ENCODE measurements around the gene CLCF1. TPM values are rescaled to one million over a fixed set of nuclear protein-coding genes. Genes with fewer than 3 reads are reported as not detected.

The CLCF1 gene
- total RNA-seq, 4 donors from 2014 or later: 6.1 to 21.7 (median 9.4) TPM

DNA sequence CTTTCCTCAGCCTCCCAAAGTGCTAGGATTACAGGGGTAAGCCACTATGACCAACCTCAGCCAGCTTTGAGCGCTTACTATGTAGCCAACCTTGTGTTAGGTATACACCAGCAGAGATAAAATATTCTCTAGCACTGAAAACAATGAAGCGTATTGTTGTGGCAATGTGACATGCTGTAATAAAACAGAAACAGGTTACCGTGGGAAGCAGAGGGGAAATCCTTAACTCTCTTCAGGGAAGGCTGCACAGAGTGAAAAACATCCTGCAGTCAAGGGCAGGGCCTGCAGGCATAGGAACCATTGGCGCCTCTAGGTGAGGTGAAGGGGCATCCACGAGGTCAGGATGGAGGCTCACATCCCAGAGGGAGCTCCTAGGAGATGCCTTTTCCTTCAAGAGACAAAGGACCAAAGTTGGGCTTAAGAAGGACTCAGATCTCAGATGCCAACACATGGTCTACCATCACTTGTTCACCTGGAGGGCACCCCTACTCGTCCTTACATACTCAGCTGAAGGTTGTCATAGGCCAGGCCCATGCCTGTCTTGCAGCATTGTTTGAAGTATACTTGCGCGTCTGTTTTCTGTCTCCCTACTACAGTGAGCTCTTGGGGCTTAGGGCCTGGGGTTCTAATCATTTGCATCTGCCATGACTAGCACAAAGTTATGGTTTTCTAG lies 28.0 kb downstream of the CLCF1 start:
- H3K4me3 ChIP-seq: no peak overlapping the region
- H3K4me1 ChIP-seq: no peaks in the 10 kb centered on the region
- ATAC-seq: no peak
- WGBS, 2 donors (ENCODE audit: low coverage in 1 of 2): 69 to 78% methylated on average over 5 to 8 of the region's 8 CpGs
- no peak overlapping the region for H3K27ac ChIP-seq
- no peaks in the 10 kb centered on the region for H3K36me3 ChIP-seq
- no peaks in the 10 kb centered on the region for H3K27me3 ChIP-seq
- H3K9me3 ChIP-seq: no peaks in the 10 kb centered on the region
- TF ChIP-seq EP300 (IDR thresholded peaks at IDR 0.05) (no peak), POLR2AphosphoS5 (IDR thresholded peaks at IDR 0.05) (no peak), POLR2A (IDR thresholded peaks at IDR 0.05) (no peak)
- TF ChIP-seq, protein P1, sequence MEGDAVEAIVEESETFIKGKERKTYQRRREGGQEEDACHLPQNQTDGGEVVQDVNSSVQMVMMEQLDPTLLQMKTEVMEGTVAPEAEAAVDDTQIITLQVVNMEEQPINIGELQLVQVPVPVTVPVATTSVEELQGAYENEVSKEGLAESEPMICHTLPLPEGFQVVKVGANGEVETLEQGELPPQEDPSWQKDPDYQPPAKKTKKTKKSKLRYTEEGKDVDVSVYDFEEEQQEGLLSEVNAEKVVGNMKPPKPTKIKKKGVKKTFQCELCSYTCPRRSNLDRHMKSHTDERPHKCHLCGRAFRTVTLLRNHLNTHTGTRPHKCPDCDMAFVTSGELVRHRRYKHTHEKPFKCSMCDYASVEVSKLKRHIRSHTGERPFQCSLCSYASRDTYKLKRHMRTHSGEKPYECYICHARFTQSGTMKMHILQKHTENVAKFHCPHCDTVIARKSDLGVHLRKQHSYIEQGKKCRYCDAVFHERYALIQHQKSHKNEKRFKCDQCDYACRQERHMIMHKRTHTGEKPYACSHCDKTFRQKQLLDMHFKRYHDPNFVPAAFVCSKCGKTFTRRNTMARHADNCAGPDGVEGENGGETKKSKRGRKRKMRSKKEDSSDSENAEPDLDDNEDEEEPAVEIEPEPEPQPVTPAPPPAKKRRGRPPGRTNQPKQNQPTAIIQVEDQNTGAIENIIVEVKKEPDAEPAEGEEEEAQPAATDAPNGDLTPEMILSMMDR (IDR thresholded peaks at IDR 0.05): no peak

DNA sequence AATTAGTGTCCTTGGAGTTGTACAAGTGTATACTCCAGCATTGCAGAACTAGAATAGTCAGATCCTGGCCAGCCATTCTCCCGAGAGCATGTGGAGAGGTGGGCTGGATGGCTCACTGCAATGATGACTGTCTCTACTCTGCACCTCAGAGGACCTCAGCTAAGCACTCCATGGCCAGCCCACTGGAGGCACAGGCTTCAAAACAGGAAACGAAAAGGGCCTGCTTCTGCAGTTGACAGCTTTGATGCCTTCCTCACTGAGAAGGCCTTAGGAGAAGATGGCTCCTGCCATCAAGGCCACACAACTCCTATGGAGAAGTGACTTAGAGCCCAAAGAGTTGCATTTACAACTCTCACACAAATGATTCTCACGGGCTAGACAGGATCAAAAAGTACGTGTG lies 29.1 kb downstream of the CLCF1 start:
- TF ChIP-seq POLR2A (IDR thresholded peaks at IDR 0.05) (no peak), EP300 (IDR thresholded peaks at IDR 0.05) (no peak), POLR2AphosphoS5 (IDR thresholded peaks at IDR 0.05) (no peak)
- TF ChIP-seq, protein P1 (IDR thresholded peaks at IDR 0.05): no peak
- H3K27ac ChIP-seq: no peak overlapping the region

DNA sequence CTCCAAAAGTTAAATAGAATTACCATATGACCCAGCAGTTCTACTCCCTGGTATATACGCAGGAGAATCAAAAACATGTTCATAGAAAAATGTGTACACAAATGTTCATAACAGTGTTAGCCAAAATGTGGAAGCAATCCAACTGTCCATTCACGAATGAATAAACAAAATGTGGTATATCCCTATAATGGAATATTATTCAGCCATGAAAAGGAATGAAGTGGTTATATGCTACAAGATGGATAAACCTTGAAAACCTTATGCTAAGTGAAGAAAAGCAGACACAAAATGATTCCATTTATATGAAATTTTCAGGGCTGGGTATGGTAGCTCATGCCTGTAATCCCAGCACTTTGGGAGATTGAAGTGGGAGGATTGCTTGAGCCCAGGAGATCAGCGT lies 36.1 kb downstream of the CLCF1 start:
- H3K27ac ChIP-seq: no peak overlapping the region
- H3K4me1 ChIP-seq: no peaks in the 10 kb centered on the region
- TF ChIP-seq POLR2A (IDR thresholded peaks at IDR 0.05) (no peak), EP300 (IDR thresholded peaks at IDR 0.05) (no peak), POLR2AphosphoS5 (IDR thresholded peaks at IDR 0.05) (no peak)
- TF ChIP-seq, protein P1 (IDR thresholded peaks at IDR 0.05): no peak
- no peak for ATAC-seq
- H3K9me3 ChIP-seq: no peaks in the 10 kb centered on the region
- 83 to 100% methylated on average over 3 of the region's 3 CpGs for WGBS, 2 donors (ENCODE audit: low coverage in 1 of 2)
- H3K27me3 ChIP-seq: no peaks in the 10 kb centered on the region
- H3K4me3 ChIP-seq: no peak overlapping the region
- peaks cover 0 to 10% of the 10 kb centered on the region in 2 donors for H3K36me3 ChIP-seq

More for the DNA sequence above, 29.1 kb downstream of the CLCF1 start:
- no peaks in the 10 kb centered on the region for H3K27me3 ChIP-seq
- no peaks in the 10 kb centered on the region for H3K36me3 ChIP-seq
- H3K4me1 ChIP-seq: no peaks in the 10 kb centered on the region
- WGBS, 2 donors (ENCODE audit: low coverage in 1 of 2): 83 to 100% methylated on average over 1 to 3 of the region's 4 CpGs
- H3K9me3 ChIP-seq: no peaks in the 10 kb centered on the region
- H3K4me3 ChIP-seq: no peak overlapping the region
- no peak for ATAC-seq

DNA sequence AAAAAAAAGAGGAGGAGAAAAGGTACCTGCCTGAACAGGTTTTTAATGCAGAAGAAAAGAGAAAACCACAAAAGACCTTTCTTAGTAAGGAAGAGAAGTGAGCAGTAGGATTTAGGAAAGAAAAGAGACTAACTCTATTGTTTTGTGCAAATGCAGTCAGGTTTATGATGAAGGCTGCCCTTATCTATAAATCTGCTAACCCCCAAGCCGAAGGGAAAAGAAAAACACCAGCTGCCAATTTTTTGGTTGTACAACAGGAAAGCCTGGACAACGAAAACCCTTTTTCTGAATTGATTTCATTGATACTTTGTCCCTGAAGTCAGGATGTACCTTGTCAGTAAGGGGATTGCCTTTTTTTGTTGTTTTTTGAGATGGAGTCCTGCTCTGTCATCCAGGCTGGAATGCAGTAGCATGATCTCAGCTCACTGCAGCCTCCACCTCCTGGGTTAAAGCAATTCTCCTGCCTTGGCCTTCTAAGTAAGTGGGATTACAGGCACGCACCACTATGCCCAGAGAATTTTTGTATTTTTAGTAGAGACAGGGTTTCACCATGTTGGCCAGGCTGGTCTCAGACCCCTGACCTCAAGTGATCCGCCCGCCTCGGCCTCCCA lies 41.2 kb downstream of the CLCF1 start:
- peaks cover 0 to 21% of the 10 kb centered on the region in 2 donors for H3K36me3 ChIP-seq
- no peak overlapping the region for H3K27ac ChIP-seq
- H3K4me1 ChIP-seq: no peaks in the 10 kb centered on the region
- H3K4me3 ChIP-seq: no peak overlapping the region
- WGBS, 2 donors (ENCODE audit: low coverage in 1 of 2): 70 to 85% methylated on average over 2 to 5 of the region's 6 CpGs
- ATAC-seq: no peak
- no peaks in the 10 kb centered on the region for H3K9me3 ChIP-seq
- H3K27me3 ChIP-seq: no peaks in the 10 kb centered on the region
- TF ChIP-seq POLR2A (IDR thresholded peaks at IDR 0.05): no peak
- no peak for TF ChIP-seq POLR2AphosphoS5 (IDR thresholded peaks at IDR 0.05)
- no peak for TF ChIP-seq EP300 (IDR thresholded peaks at IDR 0.05)
- TF ChIP-seq, protein P1 (IDR thresholded peaks at IDR 0.05): no peak

DNA sequence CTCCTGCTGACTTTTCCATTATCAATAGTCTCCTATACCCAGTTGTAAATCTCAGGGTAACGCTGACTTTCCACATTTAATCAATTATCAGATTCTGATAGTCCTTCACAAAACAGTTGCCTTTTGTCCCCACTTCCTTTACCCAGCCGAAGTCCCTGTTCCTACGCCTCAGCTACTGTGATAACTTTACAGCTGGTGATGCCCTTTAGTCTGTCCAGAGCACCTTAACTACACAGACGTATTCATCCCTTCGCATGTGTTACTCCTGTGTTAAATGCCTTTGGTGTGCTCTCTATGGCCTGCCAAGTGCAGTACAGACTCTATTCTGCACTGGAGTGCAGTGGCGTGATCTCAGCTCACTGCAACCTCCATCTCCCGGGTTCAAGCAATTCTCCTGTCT lies 49.9 kb downstream of the CLCF1 start:
- H3K4me3 ChIP-seq: no peak overlapping the region
- no peak overlapping the region for H3K27ac ChIP-seq
- WGBS, 2 donors (ENCODE audit: low coverage in 1 of 2): 74 to 90% methylated on average over 6 to 7 of the region's 7 CpGs
- no peak for ATAC-seq
- peaks cover 0 to 27% of the 10 kb centered on the region in 2 donors for H3K36me3 ChIP-seq
- no peak for TF ChIP-seq POLR2AphosphoS5 (IDR thresholded peaks at IDR 0.05)
- TF ChIP-seq, protein P1 (IDR thresholded peaks at IDR 0.05): no peak
- TF ChIP-seq EP300 (IDR thresholded peaks at IDR 0.05): no peak
- no peak for TF ChIP-seq POLR2A (IDR thresholded peaks at IDR 0.05)
- H3K9me3 ChIP-seq: no peaks in the 10 kb centered on the region
- H3K4me1 ChIP-seq: peaks cover 0 to 22% (median 7%) of the 10 kb centered on the region in 3 donors
- H3K27me3 ChIP-seq: no peaks in the 10 kb centered on the region
